CD4-positive, alpha-beta T cell treated with Interleukin-12 subunit alpha and Interleukin-12 subunit beta, for 1 hour (primary cell): ENCODE measurements around the gene ZSWIM8.
"Not testable (repeated sequence)": the region's sequence is repeated elsewhere in the genome, so short reads cannot be mapped to it uniquely, and the experiment has no call there.

ENCODE experiments used
- DNase-seq: peaks from one replicate; pipeline ENCODE4 v3.0.0-alpha.2; 2020

Gene ZSWIM8, protein sequence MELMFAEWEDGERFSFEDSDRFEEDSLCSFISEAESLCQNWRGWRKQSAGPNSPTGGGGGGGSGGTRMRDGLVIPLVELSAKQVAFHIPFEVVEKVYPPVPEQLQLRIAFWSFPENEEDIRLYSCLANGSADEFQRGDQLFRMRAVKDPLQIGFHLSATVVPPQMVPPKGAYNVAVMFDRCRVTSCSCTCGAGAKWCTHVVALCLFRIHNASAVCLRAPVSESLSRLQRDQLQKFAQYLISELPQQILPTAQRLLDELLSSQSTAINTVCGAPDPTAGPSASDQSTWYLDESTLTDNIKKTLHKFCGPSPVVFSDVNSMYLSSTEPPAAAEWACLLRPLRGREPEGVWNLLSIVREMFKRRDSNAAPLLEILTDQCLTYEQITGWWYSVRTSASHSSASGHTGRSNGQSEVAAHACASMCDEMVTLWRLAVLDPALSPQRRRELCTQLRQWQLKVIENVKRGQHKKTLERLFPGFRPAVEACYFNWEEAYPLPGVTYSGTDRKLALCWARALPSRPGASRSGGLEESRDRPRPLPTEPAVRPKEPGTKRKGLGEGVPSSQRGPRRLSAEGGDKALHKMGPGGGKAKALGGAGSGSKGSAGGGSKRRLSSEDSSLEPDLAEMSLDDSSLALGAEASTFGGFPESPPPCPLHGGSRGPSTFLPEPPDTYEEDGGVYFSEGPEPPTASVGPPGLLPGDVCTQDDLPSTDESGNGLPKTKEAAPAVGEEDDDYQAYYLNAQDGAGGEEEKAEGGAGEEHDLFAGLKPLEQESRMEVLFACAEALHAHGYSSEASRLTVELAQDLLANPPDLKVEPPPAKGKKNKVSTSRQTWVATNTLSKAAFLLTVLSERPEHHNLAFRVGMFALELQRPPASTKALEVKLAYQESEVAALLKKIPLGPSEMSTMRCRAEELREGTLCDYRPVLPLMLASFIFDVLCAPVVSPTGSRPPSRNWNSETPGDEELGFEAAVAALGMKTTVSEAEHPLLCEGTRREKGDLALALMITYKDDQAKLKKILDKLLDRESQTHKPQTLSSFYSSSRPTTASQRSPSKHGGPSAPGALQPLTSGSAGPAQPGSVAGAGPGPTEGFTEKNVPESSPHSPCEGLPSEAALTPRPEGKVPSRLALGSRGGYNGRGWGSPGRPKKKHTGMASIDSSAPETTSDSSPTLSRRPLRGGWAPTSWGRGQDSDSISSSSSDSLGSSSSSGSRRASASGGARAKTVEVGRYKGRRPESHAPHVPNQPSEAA (N-terminal part only)

GRCh38 chr10:73785211-73785720 lies at the start of gene ZSWIM8:
Gene ZSWIM8 (plus strand): TSS chr10:73785606. CDS start chr10:73785879, 273 bp downstream.
- DNase-seq, result peak; percentile 90

DNA sequence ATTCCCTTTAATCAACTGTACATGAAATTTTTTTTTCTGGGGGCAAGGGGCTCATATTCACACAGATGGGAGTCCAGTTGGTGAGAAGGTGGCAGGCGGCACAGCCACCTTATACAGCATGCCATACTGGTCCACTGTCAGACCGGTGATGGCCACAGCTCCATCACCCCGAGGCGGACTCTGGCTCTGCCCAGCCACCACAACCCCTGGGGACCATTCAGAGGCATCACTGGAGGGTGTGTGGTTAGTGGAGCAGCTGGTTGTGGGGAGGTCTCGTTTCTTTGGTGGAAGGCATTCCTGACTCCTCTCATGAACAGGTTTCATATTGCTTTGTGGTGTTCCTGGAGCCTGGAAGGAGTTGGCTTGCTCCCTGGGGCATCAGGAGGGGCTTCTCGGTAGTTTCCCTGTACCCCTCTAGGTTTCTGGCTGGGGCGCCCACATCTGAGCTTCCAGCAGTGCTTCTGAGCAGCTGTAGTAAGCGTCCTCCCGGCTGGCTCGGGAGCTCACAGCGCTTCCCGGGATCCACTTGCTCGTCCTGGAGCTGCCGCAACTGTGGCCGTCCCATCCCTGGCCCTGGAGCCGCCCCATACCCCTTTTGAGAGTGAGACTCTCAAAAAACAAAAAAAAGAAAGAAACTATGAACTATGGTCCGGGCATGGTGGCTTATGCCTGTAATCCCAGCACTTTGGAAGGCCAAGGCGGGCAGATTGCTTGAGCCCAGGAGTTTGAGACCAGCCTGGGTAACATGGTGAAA lies 44.7 kb upstream of the ZSWIM8 start:
- not testable (repeated sequence) for DNase-seq

DNA sequence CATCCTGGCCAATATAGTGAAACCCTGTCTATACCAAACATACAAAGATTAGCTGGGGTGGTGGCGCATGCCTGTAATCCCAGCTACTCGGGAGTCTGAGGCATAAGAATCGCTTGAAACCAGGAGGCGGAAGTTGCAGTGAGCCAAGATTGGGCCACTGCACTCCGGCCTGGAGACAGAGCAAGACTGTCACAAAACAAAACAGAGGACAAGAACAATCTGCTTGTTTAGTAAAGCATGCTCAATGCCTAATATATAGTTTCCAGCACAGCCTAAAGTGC lies 43.0 kb upstream of the ZSWIM8 start:
- DNase-seq, result no peak

- DNase-seq, result no peak
Observed at GRCh38 chr10:73743327-73743904, 42.0 kb upstream of the ZSWIM8 start.

- DNase-seq, result peak; percentile 96
Observed at GRCh38 chr10:73743905-73744663, 41.3 kb upstream of the ZSWIM8 start, which contains the start of gene SEC24C. Gene SEC24C (plus strand): TSS chr10:73744372. CDS start chr10:73746833, 2,461 bp downstream.

DNA sequence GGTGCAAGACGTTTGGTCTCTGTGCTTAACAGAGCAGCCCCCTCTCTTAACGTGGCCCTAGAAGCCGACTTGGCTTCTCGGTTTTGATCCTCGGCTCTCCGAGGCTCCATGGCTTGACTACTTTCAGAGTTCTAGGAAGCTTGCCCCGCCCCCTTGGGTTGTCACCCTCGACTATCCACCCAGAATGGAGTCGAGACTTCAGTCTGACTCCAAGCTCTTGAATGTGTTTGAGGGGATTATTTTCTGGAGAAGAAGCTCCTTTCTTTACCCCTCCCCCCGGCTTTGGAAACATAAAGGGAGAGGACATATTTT lies 40.8 kb upstream of the ZSWIM8 start:
- DNase-seq, result peak; percentile 52

GRCh38 chr10:73746721-73747120 lies 38.7 kb upstream of the ZSWIM8 start:
- no peak for DNase-seq

GRCh38 chr10:73750819-73751218 lies 34.6 kb upstream of the ZSWIM8 start:
- no peak for DNase-seq

- DNase-seq, result no peak
Observed at GRCh38 chr10:73756183-73756582, 29.2 kb upstream of the ZSWIM8 start.

- peak; percentile 38 for DNase-seq
Observed at GRCh38 chr10:73758704-73759511, 26.5 kb upstream of the ZSWIM8 start.

- peak; percentile 83 for DNase-seq
Observed at GRCh38 chr10:73759512-73760115, 25.8 kb upstream of the ZSWIM8 start.

- DNase-seq, result no peak
Observed at GRCh38 chr10:73761781-73762180, 23.6 kb upstream of the ZSWIM8 start.

GRCh38 chr10:73762915-73763314 lies 22.5 kb upstream of the ZSWIM8 start:
- no peak for DNase-seq

GRCh38 chr10:73763343-73763742 lies 22.1 kb upstream of the ZSWIM8 start:
- peak; percentile 70 for DNase-seq

DNA sequence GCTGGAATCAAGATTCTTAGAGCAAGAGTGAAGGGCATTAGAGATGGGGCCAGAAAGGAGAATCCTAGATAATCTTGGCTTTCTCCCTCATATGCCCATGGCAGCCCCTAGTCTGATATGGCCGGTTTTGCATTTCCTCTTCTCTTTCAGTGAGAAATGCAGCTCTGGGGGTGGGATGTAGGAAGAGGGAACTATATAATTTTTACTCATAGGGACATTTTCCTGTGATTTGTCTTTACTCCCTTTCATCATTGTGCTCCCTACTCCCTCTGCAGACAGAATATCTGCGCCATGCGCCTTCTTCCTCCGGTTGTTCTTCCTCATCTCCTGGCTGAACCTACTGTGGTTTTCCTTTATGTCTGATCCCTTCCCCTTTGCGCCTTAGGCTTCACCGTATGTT lies 20.3 kb upstream of the ZSWIM8 start:
- DNase-seq, result no peak

DNA sequence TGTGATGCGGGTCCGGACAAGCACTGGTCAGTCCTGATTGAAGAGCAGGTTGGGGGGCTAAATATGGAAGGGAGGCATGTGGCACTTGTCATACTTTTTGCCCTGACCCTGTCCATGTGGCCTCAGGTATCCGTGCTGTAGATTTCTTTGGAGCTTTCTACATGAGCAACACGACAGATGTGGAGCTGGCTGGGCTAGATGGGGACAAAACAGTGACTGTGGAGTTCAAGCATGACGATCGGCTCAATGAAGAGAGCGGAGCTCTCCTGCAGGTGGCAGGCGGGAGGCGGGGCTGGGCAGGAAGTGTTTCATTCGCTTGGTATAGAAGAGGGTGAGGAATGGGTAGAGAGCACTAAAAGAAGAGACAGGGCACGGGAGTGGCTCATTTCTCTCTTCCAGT lies 16.5 kb upstream of the ZSWIM8 start:
- peak; percentile 73 for DNase-seq

GRCh38 chr10:73769396-73769795 lies 16.0 kb upstream of the ZSWIM8 start:
- no peak for DNase-seq

DNA sequence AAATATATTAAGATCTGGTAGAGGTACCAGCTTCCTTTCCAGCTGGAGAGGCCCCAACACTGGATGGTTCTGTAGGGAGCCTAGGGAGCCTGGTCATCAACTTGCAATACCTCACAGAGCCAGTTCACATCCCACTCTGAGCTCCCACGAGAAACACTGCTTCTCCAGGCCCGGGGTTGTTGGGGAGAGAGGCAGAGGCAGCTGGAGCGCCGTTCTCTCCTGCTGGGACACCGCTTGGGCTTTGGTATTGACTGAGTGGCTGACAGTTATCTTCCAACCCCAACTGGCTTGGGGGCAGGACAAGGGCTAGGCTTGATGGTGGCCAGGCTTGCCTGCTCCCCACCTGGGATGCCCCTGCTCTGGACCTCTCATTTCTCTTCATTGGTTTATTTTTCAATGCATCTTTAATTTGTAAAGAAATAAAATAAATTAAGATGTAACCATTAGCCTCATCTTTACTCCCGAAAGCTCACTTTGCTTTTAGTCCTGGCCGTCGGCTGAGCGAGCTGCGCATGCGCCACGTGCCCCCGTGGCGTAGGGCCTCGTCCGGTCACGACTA lies 13.6 kb upstream of the ZSWIM8 start:
- DNase-seq, result peak; percentile 85
